ENCODE data around the gene ODF2.

Gene ODF2

GRCh38 chr9:128540634-128541360, 85.0 kb downstream of the ODF2 start:
- DNase-seq: no peak

- no peak for DNase-seq
These were observed 90.7 kb downstream of the ODF2 start for GRCh38 chr9:128546504-128546903.

GRCh38 chr9:128548876-128549275, 93.1 kb downstream of the ODF2 start:
- DNase-seq: no peak

GRCh38 chr9:128550226-128550625, 94.4 kb downstream of the ODF2 start:
- peak; percentile 49 to 61 for DNase-seq
